HepG2 (cell line): ENCODE results near the gene XCL2. TPM values are rescaled to one million over a fixed set of nuclear protein-coding genes. Genes with fewer than 3 reads are reported as not detected.

Experiments
- AHR ChIP-seq: IDR thresholded peaks from 2 replicates; pipeline ENCODE4 v1.6.1; 2018; ENCODE audit warnings: missing genetic modification reagents, missing compliant biosample characterization
- EP300 ChIP-seq, 3 experiments: sonication (generic) in 1 of 3; formaldehyde crosslinking in 1 of 3; IDR thresholded peaks; 2 replicates each; pipeline versions ENCODE4 v1.5.1 to v1.6.1; 2011 to 2020; ENCODE audit warnings: low read depth in 2 of 3, low read length in 2 of 3, borderline replicate concordance in 1 of 3, improper control_type of control experiment in 1 of 3, mild to moderate bottlenecking in 1 of 3, missing genetic modification reagents in 1 of 3, moderate library complexity in 1 of 3
- ERF ChIP-seq: IDR thresholded peaks from 2 replicates; pipeline ENCODE4 v1.6.1; 2018; ENCODE audit warnings: missing biosample characterization, missing genetic modification reagents
- FOXA1 ChIP-seq, 2 experiments: fragments of 450-650 bp in 1 of 2; sonication (generic) in 1 of 2; formaldehyde crosslinking in 1 of 2; IDR thresholded peaks; 2 replicates each; pipeline versions ENCODE4 v1.4.0 to v1.6.1; 2016 to 2020; ENCODE audit warnings: missing genetic modification reagents in 1 of 2
- HMG20B ChIP-seq: conservative IDR thresholded peaks from 2 replicates; pipeline ENCODE4 v1.6.1; 2016; ENCODE audit warnings: missing genetic modification reagents, missing compliant biosample characterization
- KDM5A ChIP-seq: fragments of 200-600 bp; sonication (generic); IDR thresholded peaks from 2 replicates; pipeline ENCODE4 v1.7.0; 2018; ENCODE audit warnings: antibody characterized with exemption, mild to moderate bottlenecking, low read length, borderline replicate concordance
- NCOR1 ChIP-seq: fragments of 200-600 bp; sonication (generic); IDR thresholded peaks from 2 replicates; pipeline ENCODE4 v1.7.0; 2017; ENCODE audit warnings: antibody characterized with exemption, low read length, borderline replicate concordance
- NR2F1 ChIP-seq, 2 experiments: fragments of 450-650 bp in 1 of 2; formaldehyde crosslinking in 1 of 2; IDR thresholded peaks; 2 replicates each; pipeline versions ENCODE4 v1.5.0 to v1.6.1; 2016 to 2020; ENCODE audit warnings: mild to moderate bottlenecking in 1 of 2, missing compliant biosample characterization in 1 of 2, missing genetic modification reagents in 1 of 2, moderate library complexity in 1 of 2
- PAWR ChIP-seq: sonication (generic); formaldehyde crosslinking; IDR thresholded peaks from 2 replicates; pipeline ENCODE4 v1.4.0; 2020; ENCODE audit warnings: missing genetic modification reagents, mild to moderate bottlenecking, borderline replicate concordance
- PHF21A ChIP-seq: sonication (generic); formaldehyde crosslinking; IDR thresholded peaks from 2 replicates; pipeline ENCODE4 v1.5.0; 2020; ENCODE audit warnings: mild to moderate bottlenecking, missing genetic modification reagents
- RCOR2 ChIP-seq: IDR thresholded peaks from 2 replicates; pipeline ENCODE4 v1.6.1; 2016; ENCODE audit warnings: missing biosample characterization, missing genetic modification reagents
- SIX4 ChIP-seq: sonication (generic); formaldehyde crosslinking; IDR thresholded peaks from 2 replicates; pipeline ENCODE4 v1.4.0; 2020; ENCODE audit warnings: missing genetic modification reagents
- SMARCC2 ChIP-seq: fragments of 450-650 bp; IDR thresholded peaks from 2 replicates; pipeline ENCODE4 v1.6.1; 2017; ENCODE audit warnings: antibody characterized with exemption, mild to moderate bottlenecking
- SOX6 ChIP-seq, 2 experiments: fragments of 450-650 bp in 1 of 2; sonication (generic) in 1 of 2; formaldehyde crosslinking in 1 of 2; IDR thresholded peaks; 2 replicates each; pipeline versions ENCODE4 v1.4.0 to v1.6.1; 2017 to 2020; ENCODE audit warnings: antibody characterized with exemption in 1 of 2, mild to moderate bottlenecking in 1 of 2, missing genetic modification reagents in 1 of 2
- SP140L ChIP-seq: sonication (generic); formaldehyde crosslinking; IDR thresholded peaks from 2 replicates; pipeline ENCODE4 v1.4.0; 2020; ENCODE audit warnings: missing genetic modification reagents, borderline replicate concordance
- TBL1XR1 ChIP-seq: fragments of 150-350 bp; IDR thresholded peaks from 2 replicates; pipeline ENCODE4 v1.6.1; 2014; ENCODE audit warnings: borderline replicate concordance, low read length; ENCODE audit not compliant: partially characterized antibody
- TOPORS ChIP-seq: sonication (generic); formaldehyde crosslinking; IDR thresholded peaks from 2 replicates; pipeline ENCODE4 v1.8.0; 2023; ENCODE audit warnings: mild to moderate bottlenecking, missing genetic modification reagents
- ZBTB1 ChIP-seq: sonication (generic); formaldehyde crosslinking; IDR thresholded peaks from 2 replicates; pipeline ENCODE4 v1.4.0; 2020; ENCODE audit warnings: missing genetic modification reagents, borderline replicate concordance
- ZNF552 ChIP-seq: sonication (generic); formaldehyde crosslinking; IDR thresholded peaks from 2 replicates; pipeline ENCODE4 v1.9.0; 2022; ENCODE audit warnings: missing genetic modification reagents, mild to moderate bottlenecking, borderline replicate concordance
- ZNF563 ChIP-seq: sonication (generic); formaldehyde crosslinking; IDR thresholded peaks from 2 replicates; pipeline ENCODE4 v1.8.0; 2022; ENCODE audit warnings: mild to moderate bottlenecking, moderate library complexity, missing genetic modification reagents
- ZNF564 ChIP-seq: sonication (generic); formaldehyde crosslinking; IDR thresholded peaks from 2 replicates; pipeline ENCODE4 v1.8.1; 2023; ENCODE audit warnings: mild to moderate bottlenecking, missing genetic modification reagents
- ZNF570 ChIP-seq: sonication (generic); formaldehyde crosslinking; IDR thresholded peaks from 2 replicates; pipeline ENCODE4 v1.4.0; 2020; ENCODE audit warnings: mild to moderate bottlenecking, missing genetic modification reagents, borderline replicate concordance
- polyA plus RNA-seq, 8 experiments: library from polyadenylated mRNA; depleted of rRNA in 3 of 8; stranded (reverse) in 7 of 8; unstranded in 1 of 8; fragments of >200 nt; fragmentation: Illumina TruSeq in 4 of 8; extraction: Trizol in 4 of 8; gene quantifications; 2 replicates each; pipeline versions ENCODE4 v1.2.1 to v1.2.3, GENCODE V29; 2011 to 2016; ENCODE audit warnings: low read depth in 4 of 8, missing spikeins in 1 of 8, mixed read lengths in 1 of 8; ENCODE audit not compliant: insufficient read depth in 1 of 8
- total RNA-seq, 5 experiments: library from RNA; depleted of rRNA; stranded (reverse); fragments of >200 nt; fragmentation: Illumina TruSeq; extraction: Trizol; gene quantifications; 2 replicates each; pipeline ENCODE4 v1.2.3, GENCODE V29; 2016; ENCODE audit warnings: low read depth in 1 of 5
- TF ChIP-seq, protein P1 (sequence below): sonication (generic); formaldehyde crosslinking; IDR thresholded peaks from 2 replicates; pipeline ENCODE4 v1.4.0; 2020; ENCODE audit warnings: mild to moderate bottlenecking, missing genetic modification reagents
- TF ChIP-seq, protein P2 (sequence below): IDR thresholded peaks from 2 replicates; pipeline ENCODE4 v1.6.1; 2012; ENCODE audit warnings: inconsistent platforms
- TF ChIP-seq, protein P3 (sequence below): sonication (generic); formaldehyde crosslinking; IDR thresholded peaks from 2 replicates; pipeline ENCODE4 v1.4.0; 2020; ENCODE audit warnings: missing genetic modification reagents
- TF ChIP-seq, protein P4 (sequence below): sonication (generic); formaldehyde crosslinking; IDR thresholded peaks from 2 replicates; pipeline ENCODE4 v1.4.0; 2020; ENCODE audit warnings: missing genetic modification reagents

XCL2 gene
- total and polyA plus RNA-seq, 2 of the 13 experiments (the other 11 are each of a cell fraction or from before 2014, with no cell fraction given), result 0.50 TPM; not detected in 1

DNA sequence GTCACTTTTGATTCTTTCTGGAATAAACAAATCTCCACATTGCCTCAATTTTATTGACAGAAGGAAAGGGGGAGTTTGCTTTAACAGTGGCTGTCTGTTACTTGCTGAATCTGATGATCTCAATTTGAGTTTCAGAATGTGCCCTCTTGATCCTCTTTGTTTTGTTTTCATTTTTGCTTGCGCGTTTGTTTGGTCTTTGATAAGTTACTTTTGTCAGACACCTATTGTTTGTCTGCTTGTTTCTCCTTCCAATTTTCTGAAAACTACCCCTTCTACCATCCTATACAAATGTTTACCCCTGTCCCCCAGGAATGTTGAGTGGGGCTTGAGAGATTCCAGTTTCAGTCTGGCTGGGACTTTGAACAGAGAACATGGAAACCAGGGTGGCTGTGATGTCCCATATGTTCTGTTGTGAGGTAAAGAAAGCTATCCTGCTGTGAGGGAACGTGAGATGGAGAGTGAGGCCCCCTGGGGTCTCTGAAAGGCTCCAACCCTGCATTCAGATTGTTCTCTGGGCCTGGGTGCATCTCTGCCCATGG, 11.8 kb upstream of the XCL2 start (continued):
- TF ChIP-seq, protein P1, sequence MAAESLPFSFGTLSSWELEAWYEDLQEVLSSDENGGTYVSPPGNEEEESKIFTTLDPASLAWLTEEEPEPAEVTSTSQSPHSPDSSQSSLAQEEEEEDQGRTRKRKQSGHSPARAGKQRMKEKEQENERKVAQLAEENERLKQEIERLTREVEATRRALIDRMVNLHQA (CRISPR knock-in tag), result no peak
- TF ChIP-seq ZNF563 (CRISPR knock-in tag), result no peak
- TF ChIP-seq TOPORS (CRISPR knock-in tag), result no peak
- no peak for TF ChIP-seq NR2F1 (CRISPR knock-in tag; IDR thresholded peaks at IDR 0.05)
- peak in 1 of 2 experiments; percentile 71; a peak in 2 of 4 replicates for TF ChIP-seq EP300 (IDR thresholded peaks at IDR 0.05; ENCODE audit: low read depth in 2 of 2, low read length in 2 of 2)
- peak; percentile 46; the same call in 1 of the 2 replicates for TF ChIP-seq EP300 (CRISPR knock-in tag; IDR thresholded peaks at IDR 0.05; ENCODE audit: borderline replicate concordance)
- TF ChIP-seq KDM5A, result no peak
- TF ChIP-seq FOXA1 (IDR thresholded peaks at IDR 0.05), result no peak
- TF ChIP-seq FOXA1 (CRISPR knock-in tag; IDR thresholded peaks at IDR 0.05), result peak; percentile 44; the same call in 1 of the 2 replicates
- no peak for TF ChIP-seq PAWR (CRISPR knock-in tag)
- TF ChIP-seq RCOR2 (CRISPR knock-in tag), result 0 out of 2 replicates have a peak, but pooled peaks have one; percentile 25
- TF ChIP-seq SP140L (CRISPR knock-in tag), result no peak
- TF ChIP-seq PHF21A (CRISPR knock-in tag), result peak; percentile 50; the same call in 1 of the 2 replicates
- TF ChIP-seq SOX6 (IDR thresholded peaks at IDR 0.05), result no peak
- peak; percentile 98 for TF ChIP-seq SOX6 (CRISPR knock-in tag; IDR thresholded peaks at IDR 0.05)
- TF ChIP-seq SIX4 (CRISPR knock-in tag), result peak; percentile 41; the same call in 1 of the 2 replicates
- TF ChIP-seq ZNF570, result no peak
- TF ChIP-seq ERF, result 0 out of 2 replicates have a peak, but pooled peaks have one; percentile 37
- TF ChIP-seq, protein P2, sequence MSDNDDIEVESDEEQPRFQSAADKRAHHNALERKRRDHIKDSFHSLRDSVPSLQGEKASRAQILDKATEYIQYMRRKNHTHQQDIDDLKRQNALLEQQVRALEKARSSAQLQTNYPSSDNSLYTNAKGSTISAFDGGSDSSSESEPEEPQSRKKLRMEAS, result peak; percentile 30; the same call in 1 of the 2 replicates
- TF ChIP-seq HMG20B, result no peak; the same call in 1 of the 2 replicates
- TF ChIP-seq ZNF552 (CRISPR knock-in tag), result no peak
- TF ChIP-seq NCOR1, result peak; percentile 57; the same call in 1 of the 2 replicates
- no peak for TF ChIP-seq ZBTB1
- TF ChIP-seq, protein P3, sequence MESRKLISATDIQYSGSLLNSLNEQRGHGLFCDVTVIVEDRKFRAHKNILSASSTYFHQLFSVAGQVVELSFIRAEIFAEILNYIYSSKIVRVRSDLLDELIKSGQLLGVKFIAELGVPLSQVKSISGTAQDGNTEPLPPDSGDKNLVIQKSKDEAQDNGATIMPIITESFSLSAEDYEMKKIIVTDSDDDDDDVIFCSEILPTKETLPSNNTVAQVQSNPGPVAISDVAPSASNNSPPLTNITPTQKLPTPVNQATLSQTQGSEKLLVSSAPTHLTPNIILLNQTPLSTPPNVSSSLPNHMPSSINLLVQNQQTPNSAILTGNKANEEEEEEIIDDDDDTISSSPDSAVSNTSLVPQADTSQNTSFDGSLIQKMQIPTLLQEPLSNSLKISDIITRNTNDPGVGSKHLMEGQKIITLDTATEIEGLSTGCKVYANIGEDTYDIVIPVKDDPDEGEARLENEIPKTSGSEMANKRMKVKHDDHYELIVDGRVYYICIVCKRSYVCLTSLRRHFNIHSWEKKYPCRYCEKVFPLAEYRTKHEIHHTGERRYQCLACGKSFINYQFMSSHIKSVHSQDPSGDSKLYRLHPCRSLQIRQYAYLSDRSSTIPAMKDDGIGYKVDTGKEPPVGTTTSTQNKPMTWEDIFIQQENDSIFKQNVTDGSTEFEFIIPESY (CRISPR knock-in tag), result peak; percentile 6; the same call in 1 of the 2 replicates
- TF ChIP-seq, protein P4, sequence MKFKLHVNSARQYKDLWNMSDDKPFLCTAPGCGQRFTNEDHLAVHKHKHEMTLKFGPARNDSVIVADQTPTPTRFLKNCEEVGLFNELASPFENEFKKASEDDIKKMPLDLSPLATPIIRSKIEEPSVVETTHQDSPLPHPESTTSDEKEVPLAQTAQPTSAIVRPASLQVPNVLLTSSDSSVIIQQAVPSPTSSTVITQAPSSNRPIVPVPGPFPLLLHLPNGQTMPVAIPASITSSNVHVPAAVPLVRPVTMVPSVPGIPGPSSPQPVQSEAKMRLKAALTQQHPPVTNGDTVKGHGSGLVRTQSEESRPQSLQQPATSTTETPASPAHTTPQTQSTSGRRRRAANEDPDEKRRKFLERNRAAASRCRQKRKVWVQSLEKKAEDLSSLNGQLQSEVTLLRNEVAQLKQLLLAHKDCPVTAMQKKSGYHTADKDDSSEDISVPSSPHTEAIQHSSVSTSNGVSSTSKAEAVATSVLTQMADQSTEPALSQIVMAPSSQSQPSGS, result no peak
- TF ChIP-seq SMARCC2, result no peak
- no peak for TF ChIP-seq TBL1XR1
- TF ChIP-seq AHR (CRISPR knock-in tag), result no peak
- no peak for TF ChIP-seq ZNF564 (CRISPR knock-in tag)
